Lung microvascular endothelial cell (primary cell): ENCODE measurements around the gene TRAPPC1. TPM values are rescaled to one million over a fixed set of nuclear protein-coding genes. Genes with fewer than 3 reads are reported as not detected.

ENCODE experiments used
- DNase-seq, 2 donors: peaks; one replicate each; pipeline versions ENCODE4 v3.0.0 to v3.0.0-alpha.2; 2010; ENCODE audit warnings: low read depth in 2 of 2
- total RNA-seq: library from RNA; depleted of rRNA; stranded (reverse); fragments of >200 nt; gene quantifications from 2 replicates; pipeline ENCODE4 v1.2.1, GENCODE V29; 2014

Gene TRAPPC1
- total RNA-seq, 1 donor from 2014 or later: 48.8 TPM

DNA sequence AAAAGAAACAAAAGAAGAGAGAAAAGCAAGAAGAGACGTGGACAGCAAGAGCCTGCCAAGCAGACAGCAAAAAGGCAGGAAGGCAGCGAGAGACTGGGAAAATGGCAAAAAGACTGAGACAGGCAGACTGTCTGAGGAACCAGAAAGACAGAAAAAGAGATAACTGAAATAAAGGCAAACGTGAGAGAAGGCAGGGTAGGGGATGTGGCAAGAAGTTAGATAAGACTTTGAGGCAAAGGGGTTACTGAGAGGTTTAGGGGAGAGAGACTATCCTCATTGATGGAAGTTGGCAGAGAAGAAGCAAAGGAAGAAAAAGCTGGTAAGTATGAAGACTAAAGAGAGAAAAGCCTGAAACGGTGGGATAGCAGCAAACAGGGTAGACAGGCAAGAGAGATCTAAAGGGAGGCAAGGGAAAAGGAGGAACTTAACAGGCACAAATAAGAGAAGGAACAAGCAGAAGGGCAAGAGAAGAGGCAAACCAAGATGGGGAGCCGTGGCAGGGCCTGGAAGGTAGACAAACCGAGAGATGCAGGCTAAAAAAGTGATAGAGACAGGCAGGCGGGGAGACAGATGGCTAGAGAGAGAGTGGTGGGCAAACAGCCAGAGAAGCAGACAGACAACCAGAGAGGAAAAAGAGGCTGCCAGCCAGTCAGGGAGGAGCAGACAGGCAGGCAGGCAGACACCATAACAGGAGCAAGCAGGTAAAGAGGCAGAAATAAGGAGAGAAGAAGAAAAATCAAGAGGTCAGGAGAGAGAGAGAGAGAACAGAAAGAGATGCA is 50.3 kb downstream of the TRAPPC1 start:
- DNase-seq: peak in 1 of 2 donors; percentile 56

Other genes starting within 250 kb of the TRAPPC1 start
- 27.8 and 37.0 TPM in 2 replicates for gene TP53, start 244.5 kb downstream of the TRAPPC1 start, total RNA-seq
- gene WRAP53, start 243.5 kb downstream of the TRAPPC1 start, total RNA-seq: 6.1 and 6.9 TPM in 2 replicates
- 0.20 and 0.22 TPM in 2 replicates for gene EFNB3, start 226.7 kb downstream of the TRAPPC1 start, total RNA-seq
- under 0.01 and 0.20 TPM in 2 replicates for gene DNAH2, start 214.2 kb downstream of the TRAPPC1 start, total RNA-seq
- 1.3 and 1.8 TPM in 2 replicates for gene KDM6B, start 97.7 kb downstream of the TRAPPC1 start, total RNA-seq
- 7.1 and 22.7 TPM in 2 replicates for gene TMEM88, start 76.9 kb downstream of the TRAPPC1 start, total RNA-seq
- gene NAA38, start 74.4 kb downstream of the TRAPPC1 start, total RNA-seq: 152 and 178 TPM in 2 replicates
- 4.6 and 5.6 TPM in 2 replicates for gene CYB5D1, start 73.9 kb downstream of the TRAPPC1 start, total RNA-seq
- gene CHD3, start 43.2 kb downstream of the TRAPPC1 start, total RNA-seq: 58.0 and 58.7 TPM in 2 replicates
- 0.44 and 0.79 TPM in 2 replicates for gene RNF227, start 15.7 kb downstream of the TRAPPC1 start, total RNA-seq
- gene KCNAB3, start 2.1 kb downstream of the TRAPPC1 start, total RNA-seq: 0.22 and 0.40 TPM in 2 replicates
- gene CNTROB, start 260 bp upstream of the TRAPPC1 start, total RNA-seq: 10.5 and 11.9 TPM in 2 replicates
- not detected in 2 replicates for gene GUCY2D, start 70.7 kb upstream of the TRAPPC1 start, total RNA-seq
- gene ALOX15B, start 107.1 kb upstream of the TRAPPC1 start, total RNA-seq: not detected in 2 replicates
- not detected in 2 replicates for gene ALOX12B, start 155.8 kb upstream of the TRAPPC1 start, total RNA-seq
- under 0.01 TPM in 1 of 2 replicates, not detected in the other for gene ALOXE3, start 186.6 kb upstream of the TRAPPC1 start, total RNA-seq
- 0.22 TPM in 1 of 2 replicates, not detected in the other for gene HES7, start 192.2 kb upstream of the TRAPPC1 start, total RNA-seq
- gene PER1, start 220.5 kb upstream of the TRAPPC1 start, total RNA-seq: 5.2 and 10.7 TPM in 2 replicates
- 2.8 and 4.6 TPM in 2 replicates for gene VAMP2, start 231.0 kb upstream of the TRAPPC1 start, total RNA-seq
- 21.2 and 21.6 TPM in 2 replicates for gene TMEM107, start 244.4 kb upstream of the TRAPPC1 start, total RNA-seq